H1 (cell line): ENCODE data around the gene RER1. TPM values are rescaled to one million over a fixed set of nuclear protein-coding genes. Genes with fewer than 3 reads are reported as not detected.

Experiments used
- CTCF ChIA-PET: fragments of 300-600 bp; sonication (Branson Sonifier 250); formaldehyde crosslinking; loops from one replicate; lab custom pipeline; 2021; ENCODE audit not compliant: partially characterized antibody; lab: Charles Lee
- POLR2A ChIA-PET: fragments of 300-600 bp; sonication (Branson Sonifier 250); formaldehyde crosslinking; loops from one replicate; lab custom pipeline; 2021; ENCODE audit warnings: inconsistent platforms; ENCODE audit not compliant: partially characterized antibody; lab: Charles Lee
- DNase-seq, 2 experiments: peaks; one replicate each; pipeline versions ENCODE4 v3.0.0 to v3.0.0-alpha.2; 2010 to 2022; ENCODE audit warnings: low spot score in 2 of 2, low read depth in 1 of 2, mixed read lengths in 1 of 2
- FAIRE-seq: peaks from 2 replicates; lab custom pipeline; 2011; peaks lifted over from hg19 to GRCh38; lab: Jason Lieb, UNC
- H2AFZ ChIP-seq: 2 replicates; pipeline ENCODE4 v1.8.1; 2012; ENCODE audit warnings: low read length, inconsistent platforms
- H2AK5ac ChIP-seq: 2 replicates; pipeline ENCODE4 v1.6.1; 2013; ENCODE audit warnings: low read depth, low read length
- H2BK120ac ChIP-seq: replicated peaks from 2 replicates; pipeline ENCODE3; 2013; ENCODE audit warnings: low read depth, low read length, inconsistent platforms
- H2BK12ac ChIP-seq: 2 replicates; pipeline ENCODE4 v1.6.1; 2013; ENCODE audit warnings: low read depth, low read length
- H2BK15ac ChIP-seq: 2 replicates; pipeline ENCODE4 v1.6.1; 2013; ENCODE audit warnings: low read length
- H2BK20ac ChIP-seq: 2 replicates; pipeline ENCODE4 v1.6.1; 2013; ENCODE audit warnings: low read length
- H2BK5ac ChIP-seq: 2 replicates; pipeline ENCODE4 v1.6.1; 2013; ENCODE audit warnings: low read depth, low read length
- H3K14ac ChIP-seq: 2 replicates; pipeline ENCODE4 v1.6.1; 2013; ENCODE audit warnings: inconsistent platforms; ENCODE audit not compliant: insufficient read length
- H3K18ac ChIP-seq: 2 replicates; pipeline ENCODE4 v1.6.1; 2013; ENCODE audit warnings: low read length; ENCODE audit errors: extremely low read depth
- H3K23ac ChIP-seq: 2 replicates; pipeline ENCODE4 v1.6.1; 2013; ENCODE audit warnings: inconsistent platforms; ENCODE audit not compliant: insufficient read length
- H3K23me2 ChIP-seq: 2 replicates; pipeline ENCODE4 v1.6.1; 2013; ENCODE audit warnings: low read depth, low read length
- H3K27ac ChIP-seq: 2 replicates; pipeline ENCODE4 v1.6.1; 2011; ENCODE audit warnings: low read depth, low read length, inconsistent platforms
- H3K27me3 ChIP-seq, 4 experiments: replicated peaks in 1 of 4; 1 replicate in 1 of 4; 2 replicates in 3 of 4; pipeline versions ENCODE4 v1.6.1 to v1.8.1; 2011 to 2013; ENCODE audit warnings: low read length in 3 of 4, mild to moderate bottlenecking in 3 of 4, inconsistent platforms in 2 of 4, mixed read lengths in 2 of 4, moderate library complexity in 1 of 4; ENCODE audit not compliant: control insufficient read depth in 3 of 4, insufficient read depth in 3 of 4; ENCODE audit errors: extremely low read depth in 1 of 4
- H3K36me3 ChIP-seq, 4 experiments: 2 replicates each; pipeline versions ENCODE4 v1.6.1 to v1.8.1; 2011 to 2013; ENCODE audit warnings: mild to moderate bottlenecking in 4 of 4, low read length in 3 of 4, moderate library complexity in 2 of 4, control low read depth in 1 of 4, inconsistent platforms in 1 of 4; ENCODE audit not compliant: insufficient read depth in 4 of 4, control insufficient read depth in 2 of 4
- H3K4ac ChIP-seq: replicated peaks from 2 replicates; pipeline ENCODE3; 2013; ENCODE audit warnings: low read length, low read depth, mixed read lengths, inconsistent platforms; ENCODE audit not compliant: insufficient read length
- H3K4me1 ChIP-seq, 4 experiments: replicated peaks in 1 of 4; 1 replicate in 1 of 4; 2 replicates in 3 of 4; pipeline versions ENCODE4 v1.6.1 to v1.8.1; 2011 to 2013; ENCODE audit warnings: low read length in 3 of 4, inconsistent platforms in 2 of 4, mixed read lengths in 1 of 4; ENCODE audit not compliant: insufficient read depth in 4 of 4, control insufficient read depth in 3 of 4
- H3K4me2 ChIP-seq, 2 experiments: 2 replicates each; pipeline versions ENCODE4 v1.6.1 to v1.8.1; 2011 to 2013; ENCODE audit warnings: low read depth in 2 of 2, low read length in 2 of 2, control low read depth in 1 of 2, inconsistent platforms in 1 of 2, mild to moderate bottlenecking in 1 of 2; ENCODE audit not compliant: insufficient read depth in 1 of 2
- H3K4me3 ChIP-seq, 4 experiments: fragments of 200-600, 300-600 bp in 1 of 4; sonication (generic), shearing (Covaris generic), sonication (Bioruptor Twin) in 1 of 4; 2 replicates each; pipeline versions ENCODE4 v1.5.1 to v1.8.1; 2011 to 2016; ENCODE audit warnings: low read length in 4 of 4, low read depth in 3 of 4, control low read depth in 2 of 4, inconsistent platforms in 2 of 4, mild to moderate bottlenecking in 2 of 4, mixed read lengths in 1 of 4, moderate library complexity in 1 of 4; ENCODE audit not compliant: insufficient read depth in 2 of 4; ENCODE audit errors: extremely low read depth in 1 of 4
- H3K56ac ChIP-seq: replicated peaks from 2 replicates; pipeline ENCODE3; 2013; ENCODE audit warnings: low read depth, mild to moderate bottlenecking, mixed read lengths, low read length, inconsistent platforms; ENCODE audit not compliant: insufficient read length
- H3K79me1 ChIP-seq: 2 replicates; pipeline ENCODE4 v1.6.1; 2013; ENCODE audit warnings: low read depth, low read length, control low read depth
- H3K79me2 ChIP-seq, 2 experiments: 2 replicates each; pipeline versions ENCODE4 v1.6.1 to v1.8.1; 2012 to 2013; ENCODE audit warnings: low read length in 2 of 2, mild to moderate bottlenecking in 2 of 2, inconsistent platforms in 1 of 2; ENCODE audit not compliant: insufficient read depth in 2 of 2, control insufficient read depth in 1 of 2
- H3K9ac ChIP-seq, 4 experiments: replicated peaks in 1 of 4; 1 replicate in 1 of 4; 2 replicates in 3 of 4; pipeline versions ENCODE4 v1.6.1 to v1.8.1; 2011 to 2013; ENCODE audit warnings: low read depth in 3 of 4, low read length in 3 of 4, control low read depth in 2 of 4, mild to moderate bottlenecking in 2 of 4, moderate library complexity in 2 of 4, inconsistent platforms in 1 of 4; ENCODE audit errors: extremely low read depth in 1 of 4
- H3K9me3 ChIP-seq, 2 experiments: 2 replicates each; pipeline versions ENCODE4 v1.6.1 to v1.8.1; 2012 to 2013; ENCODE audit warnings: mild to moderate bottlenecking in 2 of 2, moderate library complexity in 2 of 2, control low read depth in 1 of 2, inconsistent platforms in 1 of 2, low read depth in 1 of 2, low read length in 1 of 2, mixed read lengths in 1 of 2; ENCODE audit not compliant: insufficient read depth in 2 of 2
- H4K20me1 ChIP-seq, 2 experiments: replicated peaks in 1 of 2; 2 replicates each; pipeline versions ENCODE3 to v1.8.1; 2011 to 2013; ENCODE audit warnings: inconsistent platforms in 2 of 2, low read length in 2 of 2, mild to moderate bottlenecking in 1 of 2; ENCODE audit not compliant: insufficient read depth in 2 of 2, control insufficient read depth in 1 of 2
- H4K5ac ChIP-seq: 2 replicates; pipeline ENCODE4 v1.6.1; 2013; ENCODE audit warnings: low read length, low read depth, mixed read lengths, inconsistent platforms; ENCODE audit not compliant: insufficient read length
- H4K8ac ChIP-seq: 2 replicates; pipeline ENCODE4 v1.8.0; 2013; ENCODE audit warnings: mild to moderate bottlenecking, moderate library complexity, low read length, inconsistent platforms; ENCODE audit not compliant: insufficient read depth; ENCODE audit errors: extremely low read depth
- H4K91ac ChIP-seq: replicated peaks from 2 replicates; pipeline ENCODE3; 2013; ENCODE audit warnings: low read length, mixed read lengths, inconsistent platforms; ENCODE audit not compliant: insufficient read length
- CBX5 ChIP-seq: fragments of 300-800, 300-1000 bp; sonication (generic); IDR thresholded peaks from 2 replicates; pipeline ENCODE4 v1.7.1; 2016; ENCODE audit warnings: antibody characterized with exemption, low read length, low read depth
- HDAC2 ChIP-seq, 2 experiments: fragments of 300-600 bp in 1 of 2; sonication (generic) in 1 of 2; IDR thresholded peaks; 2 replicates each; pipeline ENCODE4 v1.6.1; 2011 to 2012; ENCODE audit warnings: low read depth in 2 of 2, low read length in 2 of 2, mild to moderate bottlenecking in 2 of 2, moderate library complexity in 2 of 2, borderline replicate concordance in 1 of 2, inconsistent platforms in 1 of 2
- RAD21 ChIP-seq, 2 experiments: IDR thresholded peaks in 1 of 2; conservative IDR thresholded peaks in 1 of 2; 2 replicates each; pipeline ENCODE4 v1.6.1; 2011; ENCODE audit warnings: low read depth in 2 of 2, low read length in 2 of 2, improper control_type of control experiment in 1 of 2, inconsistent platforms in 1 of 2, mild to moderate bottlenecking in 1 of 2, moderate library complexity in 1 of 2
- RFX5 ChIP-seq: IDR thresholded peaks from 2 replicates; pipeline ENCODE4 v1.6.1; 2011; ENCODE audit warnings: low read depth, low read length, improper control_type of control experiment, borderline replicate concordance
- SUZ12 ChIP-seq: fragments of 200-600 bp; sonication (generic); IDR thresholded peaks from 2 replicates; pipeline ENCODE4 v1.6.1; 2012; ENCODE audit warnings: mild to moderate bottlenecking, inconsistent platforms, low read length, moderate library complexity, mixed read lengths
- TBP ChIP-seq: IDR thresholded peaks from 2 replicates; pipeline ENCODE4 v1.6.1; 2011; ENCODE audit warnings: low read depth, low read length, improper control_type of control experiment
- WGBS, 2 experiments: shearing (Covaris generic) in 1 of 2; methylation state at CpG; one replicate each; pipeline versions ENCODE4 v1.1.6 to v1.1.7; 2013 to 2015; ENCODE audit warnings: low lambda C conversion rate in 2 of 2, mixed read lengths in 2 of 2, inconsistent platforms in 1 of 2, low coverage in 1 of 2, missing lambda C conversion rate in 1 of 2; ENCODE audit not compliant: insufficient replicate concordance in 2 of 2, insufficient coverage in 1 of 2, insufficient read length in 1 of 2; ENCODE audit errors: extremely low coverage in 1 of 2, missing lambda C conversion rate in 1 of 2; 5-methylcytosine and 5-hydroxymethylcytosine counted together
- polyA plus RNA-seq, 7 experiments: library from polyadenylated mRNA; depleted of rRNA in 3 of 7; stranded (reverse) in 5 of 7; unstranded in 2 of 7; fragments of >200 nt in 5 of 7; fragments of 200-250 nt in 2 of 7; gene quantifications; 1 replicate in 5 of 7; 2 replicates in 1 of 7; 4 replicates in 1 of 7; pipeline versions ENCODE4 v1.2.1 to v1.2.3, GENCODE V29; 2011 to 2013; ENCODE audit warnings: missing spikeins in 2 of 7, mixed read lengths in 2 of 7
- total RNA-seq: library from RNA; stranded (reverse); fragmentation: NEBNext Ultra II Directional; extraction: Animal tissue kit (Norgen Biotek cat#: 25700); gene quantifications from 2 replicates; pipeline ENCODE4 v1.2.1, GENCODE V29; 2021
- TF ChIP-seq, protein P1 (sequence below): IDR thresholded peaks from 2 replicates; pipeline ENCODE4 v1.6.1; 2011; ENCODE audit warnings: low read length, improper control_type of control experiment

The RER1 gene
- total and polyA plus RNA-seq, 2 of the 8 experiments (the other 6 are each of a cell fraction or from before 2014, with no cell fraction given): 102 to 134 TPM

DNA sequence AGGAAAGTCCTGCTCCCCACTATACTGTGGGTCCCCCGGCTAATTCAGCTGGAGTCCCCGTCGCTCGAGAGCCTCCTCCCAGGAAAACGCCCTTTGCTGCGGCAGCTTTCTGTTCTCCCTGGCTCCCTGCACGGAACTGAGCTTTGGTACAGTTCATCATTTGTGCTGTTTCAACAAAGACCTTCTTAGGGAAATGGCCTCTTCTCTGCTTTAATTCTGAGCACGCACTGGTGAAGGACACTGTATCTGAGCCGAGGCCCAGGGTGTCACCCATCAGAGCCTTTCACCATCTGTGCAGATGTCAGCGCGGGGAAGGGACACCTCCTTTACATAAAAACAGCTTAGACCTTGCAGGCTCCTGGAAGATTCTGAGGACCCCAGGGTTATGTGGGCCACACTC is 34.3 kb downstream of the RER1 start:
- H2AFZ ChIP-seq: no peak overlapping the region
- POLR2A ChIA-PET: interaction anchor here (0.7 kb wide), 1 partner anchor 1110 kb away, joined by 3 read pairs; no protein-coding TSS in a partner anchor

More for the DNA sequence above, 34.3 kb downstream of the RER1 start:
- Histone ChIP-seq H3K79me1 (no peaks in the 10 kb centered on the region), H3K4me3 (no peak overlapping the region), H3K9ac (no peak overlapping the region), H3K4ac (no peak overlapping the region), H3K4me1 (no peaks in the 10 kb centered on the region), H2BK120ac (no peak overlapping the region), H3K14ac (no peak overlapping the region), H3K9me3 (peaks cover 11 to 27% of the 10 kb centered on the region in 2 experiments; a peak in 3 of 4 replicates), H4K91ac (no peak overlapping the region), H3K4me2 (no peak overlapping the region), H2BK15ac (no peak overlapping the region), H4K5ac (no peak overlapping the region), H3K36me3 (no peaks in the 10 kb centered on the region), H2BK5ac (no peak overlapping the region), H3K27me3 (0 out of 7 replicates have a peak, but pooled peaks cover 0 to 2% (median 0%) of the 10 kb centered on the region in 4 experiments), H2BK20ac (no peak overlapping the region), H4K8ac (no peak overlapping the region), H2BK12ac (no peak overlapping the region), H3K23ac (no peak overlapping the region), H2AK5ac (no peak overlapping the region), H3K27ac (no peak overlapping the region), H3K23me2 (no peaks in the 10 kb centered on the region), H3K18ac (no peak overlapping the region), H4K20me1 (no peaks in the 10 kb centered on the region), H3K79me2 (no peaks in the 10 kb centered on the region), H3K56ac (no peak overlapping the region)
- TF ChIP-seq, protein P1, sequence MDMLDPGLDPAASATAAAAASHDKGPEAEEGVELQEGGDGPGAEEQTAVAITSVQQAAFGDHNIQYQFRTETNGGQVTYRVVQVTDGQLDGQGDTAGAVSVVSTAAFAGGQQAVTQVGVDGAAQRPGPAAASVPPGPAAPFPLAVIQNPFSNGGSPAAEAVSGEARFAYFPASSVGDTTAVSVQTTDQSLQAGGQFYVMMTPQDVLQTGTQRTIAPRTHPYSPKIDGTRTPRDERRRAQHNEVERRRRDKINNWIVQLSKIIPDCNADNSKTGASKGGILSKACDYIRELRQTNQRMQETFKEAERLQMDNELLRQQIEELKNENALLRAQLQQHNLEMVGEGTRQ: no peak
- no peak for TF ChIP-seq RAD21 (IDR thresholded peaks at IDR 0.05 in 1 of 2, conservative IDR thresholded peaks at IDR 0.05 in 1 of 2; ENCODE audit: low read depth in 2 of 2, low read length in 2 of 2)
- no peak for TF ChIP-seq SUZ12
- no peak for TF ChIP-seq HDAC2 (IDR thresholded peaks at IDR 0.05; ENCODE audit: borderline replicate concordance in 1 of 2, low read depth in 2 of 2, low read length in 2 of 2)
- TF ChIP-seq CBX5: no peak
- TF ChIP-seq RFX5: no peak
- TF ChIP-seq TBP: no peak
- DNase-seq (no peak), FAIRE-seq (no peak)
- CTCF ChIA-PET: interaction anchor here (0.7 to 1.9 kb wide), 11 partner anchors 18 to 999 kb away, joined by 3 to 6 read pairs (median 4); partner anchors contain the start of gene FAAP20
- WGBS, 2 experiments: 83% methylated on average over 11 of the region's 11 CpGs; no CpG with 5 or more reads in 1 of the 2 experiments
